ENCODE results near the gene AAGAB. TPM values are rescaled to one million over a fixed set of nuclear protein-coding genes. Genes with fewer than 3 reads are reported as not detected.

Gene AAGAB
- total RNA-seq, 4 donors from 2014 or later = 23.6 to 34.4 (median 25.4) TPM

- ATAC-seq (ENCODE audit: low FRiP score) (no peak), DNase-seq (ENCODE audit: low spot score) (no peak)
- TF ChIP-seq, protein P1, sequence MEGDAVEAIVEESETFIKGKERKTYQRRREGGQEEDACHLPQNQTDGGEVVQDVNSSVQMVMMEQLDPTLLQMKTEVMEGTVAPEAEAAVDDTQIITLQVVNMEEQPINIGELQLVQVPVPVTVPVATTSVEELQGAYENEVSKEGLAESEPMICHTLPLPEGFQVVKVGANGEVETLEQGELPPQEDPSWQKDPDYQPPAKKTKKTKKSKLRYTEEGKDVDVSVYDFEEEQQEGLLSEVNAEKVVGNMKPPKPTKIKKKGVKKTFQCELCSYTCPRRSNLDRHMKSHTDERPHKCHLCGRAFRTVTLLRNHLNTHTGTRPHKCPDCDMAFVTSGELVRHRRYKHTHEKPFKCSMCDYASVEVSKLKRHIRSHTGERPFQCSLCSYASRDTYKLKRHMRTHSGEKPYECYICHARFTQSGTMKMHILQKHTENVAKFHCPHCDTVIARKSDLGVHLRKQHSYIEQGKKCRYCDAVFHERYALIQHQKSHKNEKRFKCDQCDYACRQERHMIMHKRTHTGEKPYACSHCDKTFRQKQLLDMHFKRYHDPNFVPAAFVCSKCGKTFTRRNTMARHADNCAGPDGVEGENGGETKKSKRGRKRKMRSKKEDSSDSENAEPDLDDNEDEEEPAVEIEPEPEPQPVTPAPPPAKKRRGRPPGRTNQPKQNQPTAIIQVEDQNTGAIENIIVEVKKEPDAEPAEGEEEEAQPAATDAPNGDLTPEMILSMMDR (IDR thresholded peaks at IDR 0.05) = no peak
Observed at GRCh38 chr15:67193223-67193990, 61.1 kb downstream of the AAGAB start.

DNA sequence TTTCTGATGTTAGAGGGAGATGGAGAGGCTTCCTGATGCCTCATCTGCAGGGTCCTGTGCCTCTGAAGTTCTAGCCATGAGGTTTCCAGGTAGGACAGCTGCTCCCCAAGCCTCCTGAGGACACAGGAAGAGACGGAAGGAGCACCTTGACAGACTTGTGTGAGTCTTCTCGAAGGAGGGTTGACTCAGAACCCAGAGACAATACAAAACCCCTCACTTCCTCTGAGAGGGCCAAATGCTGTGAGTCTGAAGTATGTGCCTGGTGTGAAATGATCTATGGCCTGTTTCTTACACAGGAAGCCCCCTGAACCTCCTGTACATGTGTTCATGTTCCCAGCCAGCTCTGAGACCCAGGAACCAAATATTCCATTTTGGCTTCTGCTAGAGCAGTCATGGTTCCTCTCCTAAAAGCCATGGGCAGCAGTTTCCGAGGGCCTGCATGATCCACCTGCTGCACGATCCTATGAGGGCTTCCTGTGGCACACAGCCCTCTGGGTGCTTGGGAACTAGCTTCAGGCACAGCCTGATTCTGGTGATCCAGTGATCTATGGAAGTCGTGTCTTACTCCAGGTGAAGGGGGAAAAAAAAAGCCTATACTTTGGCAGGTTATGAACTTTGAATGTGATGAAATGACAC lies 62.2 kb downstream of the AAGAB start:
- TF ChIP-seq, protein P1 (IDR thresholded peaks at IDR 0.05) = no peak
- no peak for DNase-seq (ENCODE audit: low spot score)
- no peak for ATAC-seq (ENCODE audit: low FRiP score)

GRCh38 chr15:67190813-67191212 lies 63.6 kb downstream of the AAGAB start:
- TF ChIP-seq, protein P1 (IDR thresholded peaks at IDR 0.05) = no peak
- DNase-seq (ENCODE audit: low spot score) = no peak
- ATAC-seq (ENCODE audit: low FRiP score) = no peak

DNA sequence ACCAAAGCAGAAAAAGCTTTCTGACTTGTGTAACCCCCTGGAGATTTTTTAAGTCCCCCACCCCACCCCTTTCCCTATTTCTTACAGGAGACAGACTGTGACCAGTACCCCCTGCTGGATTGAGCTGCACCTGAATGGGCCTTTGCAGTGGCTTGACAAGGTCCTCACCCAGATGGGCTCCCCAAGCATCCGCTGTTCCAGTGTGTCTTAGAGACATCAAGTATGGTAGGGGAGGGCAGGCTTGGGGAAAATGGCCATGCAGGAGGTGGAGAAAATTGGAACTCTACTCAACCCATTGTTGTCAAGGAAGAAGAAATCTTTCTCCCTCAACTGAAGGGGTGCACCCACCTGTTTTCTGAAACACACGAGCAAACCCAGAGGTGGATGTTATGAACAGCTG lies 64.1 kb downstream of the AAGAB start:
- ATAC-seq (ENCODE audit: low FRiP score) (no peak), DNase-seq (ENCODE audit: low spot score) (no peak)
- TF ChIP-seq, protein P1 (IDR thresholded peaks at IDR 0.05) = no peak

DNA sequence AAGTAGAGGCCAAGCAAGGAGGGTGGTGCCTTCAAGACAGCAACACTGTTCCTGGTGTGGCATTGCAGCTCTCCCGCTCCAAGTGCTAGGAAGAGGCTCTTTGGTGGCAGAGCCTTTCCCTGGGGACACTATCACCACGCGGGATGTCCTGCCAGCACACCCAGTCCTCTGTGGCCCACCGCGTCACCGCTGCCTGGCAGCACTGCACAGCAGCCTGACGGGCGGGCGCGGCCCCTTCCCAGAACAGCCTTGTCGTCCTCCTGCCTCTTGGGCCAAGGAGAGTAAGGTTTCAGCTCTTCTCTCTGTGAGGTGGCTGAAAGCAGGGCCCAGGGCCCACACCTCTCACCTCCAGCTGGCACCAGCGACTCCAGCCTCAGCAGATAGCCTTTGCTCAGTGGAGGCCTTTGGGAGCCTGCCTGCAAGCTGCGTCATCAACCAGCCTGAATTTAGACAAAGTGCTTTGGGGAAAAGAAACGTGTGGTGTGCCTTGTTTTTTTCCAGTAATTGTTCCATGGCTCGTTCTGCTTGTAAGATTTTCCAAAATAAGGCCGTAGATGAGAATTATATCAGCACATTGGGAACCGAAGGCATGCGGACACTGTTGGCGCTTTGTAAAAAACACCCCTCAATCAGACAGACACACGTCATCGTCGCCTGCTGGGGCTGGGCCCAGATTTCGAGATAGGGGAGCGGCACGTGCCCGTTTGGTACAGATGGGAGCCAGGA lies 65.0 kb downstream of the AAGAB start:
- TF ChIP-seq, protein P1 (IDR thresholded peaks at IDR 0.05) = no peak
- no peak for ATAC-seq (ENCODE audit: low FRiP score)
- no peak for DNase-seq (ENCODE audit: low spot score)

DNA sequence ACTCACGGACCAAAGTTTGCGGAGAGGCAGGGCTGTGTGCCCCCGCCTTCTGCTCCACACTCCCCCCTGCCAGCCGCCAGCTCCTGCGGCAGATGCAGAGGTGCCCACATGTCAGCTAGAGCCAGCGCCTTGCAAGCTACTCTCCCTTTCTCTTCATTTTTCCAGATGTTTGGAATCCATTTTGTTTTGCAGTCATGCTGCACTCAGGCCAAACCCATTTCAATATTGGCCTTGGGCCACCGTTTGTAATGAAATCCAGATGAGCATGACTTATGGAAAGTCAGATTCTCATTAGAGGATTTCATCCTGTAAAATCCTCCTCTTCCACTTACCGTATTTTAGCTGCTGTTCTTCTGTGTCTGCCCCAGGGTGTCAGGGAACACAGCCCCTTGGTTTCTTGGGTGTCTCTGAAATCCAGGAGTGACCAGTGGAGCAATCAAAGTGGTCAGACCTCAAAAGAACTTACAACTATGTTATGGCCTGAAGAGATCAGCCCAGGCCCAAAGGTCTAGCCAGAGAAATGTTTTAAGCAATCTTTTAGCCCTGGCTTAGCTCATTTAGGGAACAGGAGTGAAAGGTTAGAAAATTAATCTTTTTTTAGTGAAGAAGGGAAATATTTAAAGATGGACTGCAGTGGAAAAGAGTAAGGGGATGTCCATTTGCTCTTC lies 65.8 kb downstream of the AAGAB start:
- DNase-seq (ENCODE audit: low spot score) = no peak
- no peak for ATAC-seq (ENCODE audit: low FRiP score)
- TF ChIP-seq, protein P1 (IDR thresholded peaks at IDR 0.05) = no peak

All from omental fat pad (tissue), 4 donors.